ENCODE measurements around the gene PTGFR. TPM values are rescaled to one million over a fixed set of nuclear protein-coding genes. Genes with fewer than 3 reads are reported as not detected.

Gene PTGFR
- total RNA-seq, 1 experiment from 2014 or later: 1.5 TPM

DNA sequence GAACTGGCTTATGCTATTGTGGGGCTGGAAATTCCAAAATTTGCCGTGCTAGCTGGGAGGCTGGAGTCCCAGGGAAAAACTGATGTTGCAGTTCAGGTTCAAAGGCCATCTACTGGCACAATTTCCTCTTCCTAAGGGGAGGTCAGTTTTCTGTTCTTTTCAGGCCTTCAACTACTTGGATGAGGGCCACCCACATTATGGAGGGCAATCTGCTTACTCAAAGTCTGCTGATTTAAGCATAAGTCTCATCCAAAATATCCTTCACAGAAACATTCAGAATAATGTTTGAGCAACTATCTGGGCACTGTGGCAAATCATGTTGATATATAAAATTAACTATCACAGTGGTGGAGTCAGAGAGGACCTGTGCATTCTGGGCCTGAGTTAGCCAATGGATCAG, 21.2 kb upstream of the PTGFR start:
- Histone ChIP-seq H3K4me3 (ENCODE audit: low read depth, low read length, poor library complexity, severe bottlenecking) (no peak overlapping the region), H3K9me3 (ENCODE audit: low read depth, low read length, poor library complexity, severe bottlenecking) (no peaks in the 10 kb centered on the region), H3K4me1 (ENCODE audit: insufficient read depth, low read length, poor library complexity, severe bottlenecking) (no peaks in the 10 kb centered on the region), H3K36me3 (ENCODE audit: insufficient read depth, low read length, poor library complexity, severe bottlenecking) (no peaks in the 10 kb centered on the region), H3K27ac (ENCODE audit: low read depth, low read length, poor library complexity, severe bottlenecking) (no peak overlapping the region), H3K27me3 (replicated peaks; ENCODE audit: insufficient read depth, low read depth, low read length, poor library complexity) (no peaks in the 10 kb centered on the region)
- DNase-seq (ENCODE audit: low spot score): no peak
- intact Hi-C loops (cut with micrococcal nuclease; ENCODE audit: unreplicated experiment): no loop called here
- ChIA-PET CTCF (no interaction called here), POLR2A (ENCODE audit: low non-redundant PET) (no interaction called here)
- TF ChIP-seq, protein P1, sequence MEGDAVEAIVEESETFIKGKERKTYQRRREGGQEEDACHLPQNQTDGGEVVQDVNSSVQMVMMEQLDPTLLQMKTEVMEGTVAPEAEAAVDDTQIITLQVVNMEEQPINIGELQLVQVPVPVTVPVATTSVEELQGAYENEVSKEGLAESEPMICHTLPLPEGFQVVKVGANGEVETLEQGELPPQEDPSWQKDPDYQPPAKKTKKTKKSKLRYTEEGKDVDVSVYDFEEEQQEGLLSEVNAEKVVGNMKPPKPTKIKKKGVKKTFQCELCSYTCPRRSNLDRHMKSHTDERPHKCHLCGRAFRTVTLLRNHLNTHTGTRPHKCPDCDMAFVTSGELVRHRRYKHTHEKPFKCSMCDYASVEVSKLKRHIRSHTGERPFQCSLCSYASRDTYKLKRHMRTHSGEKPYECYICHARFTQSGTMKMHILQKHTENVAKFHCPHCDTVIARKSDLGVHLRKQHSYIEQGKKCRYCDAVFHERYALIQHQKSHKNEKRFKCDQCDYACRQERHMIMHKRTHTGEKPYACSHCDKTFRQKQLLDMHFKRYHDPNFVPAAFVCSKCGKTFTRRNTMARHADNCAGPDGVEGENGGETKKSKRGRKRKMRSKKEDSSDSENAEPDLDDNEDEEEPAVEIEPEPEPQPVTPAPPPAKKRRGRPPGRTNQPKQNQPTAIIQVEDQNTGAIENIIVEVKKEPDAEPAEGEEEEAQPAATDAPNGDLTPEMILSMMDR (conservative IDR thresholded peaks at IDR 0.05; ENCODE audit: low read depth, low read length): no peak
- TF ChIP-seq EZH2 (IDR thresholded peaks at IDR 0.05; ENCODE audit: borderline replicate concordance, low read depth, low read length, poor library complexity, severe bottlenecking): no peak
- no TSS peak for BruUV-seq (replicated peaks)

DNA sequence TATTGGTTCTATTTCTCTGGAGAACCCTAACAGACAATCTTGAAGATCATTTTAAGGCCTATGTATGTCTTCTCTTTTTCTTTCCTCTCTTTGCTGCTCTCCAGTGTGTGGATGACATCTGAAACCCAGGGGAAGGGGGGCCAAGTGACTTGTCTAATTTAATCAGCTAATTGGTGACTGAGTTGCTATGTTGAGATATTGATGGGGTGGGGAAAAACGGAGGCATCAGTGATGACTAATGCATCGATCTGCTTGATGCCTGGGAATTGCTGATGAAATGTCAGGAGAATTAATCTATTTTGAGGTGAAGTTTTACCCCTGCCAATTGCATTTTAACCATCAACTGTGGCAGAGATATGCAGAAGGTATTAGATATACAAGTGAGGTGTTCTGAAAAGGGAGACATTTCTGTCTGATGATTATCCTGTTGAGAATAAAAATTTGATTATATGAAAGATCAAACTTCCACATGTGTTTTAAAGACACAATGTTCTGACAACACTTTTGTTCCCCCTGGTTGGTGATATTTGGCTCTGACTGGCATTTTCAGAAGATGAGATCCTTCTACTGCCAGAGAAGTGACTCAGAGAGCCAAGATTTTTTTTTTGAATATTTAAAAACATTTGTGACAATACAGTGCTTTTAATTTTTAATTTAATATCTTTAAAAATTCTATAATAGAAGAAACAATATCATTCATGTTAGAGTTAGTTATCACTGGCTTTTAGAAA, 18.7 kb upstream of the PTGFR start:
- no peaks in the 10 kb centered on the region for H3K9me3 ChIP-seq (ENCODE audit: low read depth, low read length, poor library complexity, severe bottlenecking)
- H3K27me3 ChIP-seq (replicated peaks; ENCODE audit: insufficient read depth, low read depth, low read length, poor library complexity): no peaks in the 10 kb centered on the region
- no peaks in the 10 kb centered on the region for H3K4me1 ChIP-seq (ENCODE audit: insufficient read depth, low read length, poor library complexity, severe bottlenecking)
- no peaks in the 10 kb centered on the region for H3K36me3 ChIP-seq (ENCODE audit: insufficient read depth, low read length, poor library complexity, severe bottlenecking)
- intact Hi-C loops (cut with micrococcal nuclease; ENCODE audit: unreplicated experiment): no loop called here
- TF ChIP-seq, protein P1 (conservative IDR thresholded peaks at IDR 0.05; ENCODE audit: low read depth, low read length): no peak
- no peak for TF ChIP-seq EZH2 (IDR thresholded peaks at IDR 0.05; ENCODE audit: borderline replicate concordance, low read depth, low read length, poor library complexity, severe bottlenecking)
- no peak overlapping the region for H3K4me3 ChIP-seq (ENCODE audit: low read depth, low read length, poor library complexity, severe bottlenecking)
- BruUV-seq (replicated peaks): no TSS peak
- CTCF ChIA-PET: no interaction called here
- DNase-seq (ENCODE audit: low spot score): no peak
- H3K27ac ChIP-seq (ENCODE audit: low read depth, low read length, poor library complexity, severe bottlenecking): no peak overlapping the region
- POLR2A ChIA-PET (ENCODE audit: low non-redundant PET): no interaction called here

GRCh38 chr1:78472851-78473496, 17.8 kb upstream of the PTGFR start:
- ChIA-PET POLR2A (ENCODE audit: low non-redundant PET) (no interaction called here), CTCF (no interaction called here)
- no peak for DNase-seq (ENCODE audit: low spot score)
- Histone ChIP-seq H3K9me3 (ENCODE audit: low read depth, low read length, poor library complexity, severe bottlenecking) (no peaks in the 10 kb centered on the region), H3K27ac (ENCODE audit: low read depth, low read length, poor library complexity, severe bottlenecking) (no peak overlapping the region), H3K27me3 (replicated peaks; ENCODE audit: insufficient read depth, low read depth, low read length, poor library complexity) (no peaks in the 10 kb centered on the region), H3K36me3 (ENCODE audit: insufficient read depth, low read length, poor library complexity, severe bottlenecking) (no peaks in the 10 kb centered on the region), H3K4me3 (ENCODE audit: low read depth, low read length, poor library complexity, severe bottlenecking) (no peak overlapping the region), H3K4me1 (ENCODE audit: insufficient read depth, low read length, poor library complexity, severe bottlenecking) (no peaks in the 10 kb centered on the region)
- no peak for TF ChIP-seq EZH2 (IDR thresholded peaks at IDR 0.05; ENCODE audit: borderline replicate concordance, low read depth, low read length, poor library complexity, severe bottlenecking)
- TF ChIP-seq, protein P1 (conservative IDR thresholded peaks at IDR 0.05; ENCODE audit: low read depth, low read length): no peak
- intact Hi-C loops (cut with micrococcal nuclease; ENCODE audit: unreplicated experiment): no loop called here
- BruUV-seq (replicated peaks): no TSS peak

Data from A673 (cell line).